Adipose tissue (tissue), 3 donors: ENCODE data around the gene SHOC2. TPM values are rescaled to one million over a fixed set of nuclear protein-coding genes. Genes with fewer than 3 reads are reported as not detected.

ENCODE experiments used
- H3K27ac ChIP-seq: one replicate; pipeline ENCODE4 v1.5.1; 2013; ENCODE audit warnings: low read depth, low read length
- WGBS, 3 donors: extraction: QIAGEN DNeasy Blood & Tissue Kit; methylation state at CpG; one replicate each; pipeline ENCODE4 v1.1.7; 2013; 5-methylcytosine and 5-hydroxymethylcytosine counted together
- polyA plus RNA-seq, 3 donors: library from polyadenylated mRNA; stranded (reverse); fragments of 200-250 nt; gene quantifications; one replicate each; pipeline ENCODE4 v1.2.3, GENCODE V29; 2013
- donor health status: healthy with polysubstance abuse.
- donor health status: Bipolar disorder and iron deficiency.
- donor health status: healthy.

SHOC2 gene
- polyA plus RNA-seq, 3 donors: 10.3 to 28.5 (median 28.3) TPM

DNA sequence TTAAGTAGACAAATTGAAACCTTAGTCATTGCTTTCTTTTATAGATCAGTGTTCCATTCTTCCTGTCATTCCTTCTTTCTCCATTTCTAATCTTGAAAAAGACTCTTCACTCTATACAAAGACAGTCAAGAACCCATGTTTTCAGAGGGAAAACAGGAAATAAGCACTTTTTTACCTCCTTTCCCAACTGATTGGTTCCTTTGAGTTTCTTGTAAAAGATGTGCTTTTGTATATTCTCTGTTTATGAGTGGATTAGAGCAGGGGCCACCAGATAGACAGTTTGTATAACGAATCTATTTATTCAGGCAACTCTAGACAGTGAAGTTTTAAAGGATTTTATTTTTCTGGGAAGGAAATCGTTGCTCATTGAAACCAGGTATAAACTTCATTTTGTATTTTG is 49.8 kb downstream of the SHOC2 start:
- 90 to 96% (median 93%) methylated on average over 2 of the region's 2 CpGs for WGBS, 3 donors
- H3K27ac ChIP-seq: no peak overlapping the region

DNA sequence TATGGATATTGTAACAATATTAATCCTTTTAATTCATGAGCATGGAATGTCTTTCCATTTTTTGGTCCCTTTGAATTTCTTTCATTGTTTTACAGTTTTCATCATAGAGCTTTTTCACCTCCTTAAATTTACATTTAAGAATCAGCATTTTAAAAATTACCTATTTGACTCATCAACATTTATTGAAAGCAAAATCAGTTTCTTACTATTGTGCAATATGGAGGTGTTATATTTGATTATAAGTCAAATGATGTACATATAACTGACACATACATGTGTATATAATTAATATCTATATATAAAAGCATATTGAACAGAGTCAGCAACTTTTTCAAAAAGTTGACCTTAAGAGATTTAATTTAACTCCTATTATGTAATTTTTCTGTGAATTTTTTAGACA is 52.2 kb downstream of the SHOC2 start:
- H3K27ac ChIP-seq: no peak overlapping the region

DNA sequence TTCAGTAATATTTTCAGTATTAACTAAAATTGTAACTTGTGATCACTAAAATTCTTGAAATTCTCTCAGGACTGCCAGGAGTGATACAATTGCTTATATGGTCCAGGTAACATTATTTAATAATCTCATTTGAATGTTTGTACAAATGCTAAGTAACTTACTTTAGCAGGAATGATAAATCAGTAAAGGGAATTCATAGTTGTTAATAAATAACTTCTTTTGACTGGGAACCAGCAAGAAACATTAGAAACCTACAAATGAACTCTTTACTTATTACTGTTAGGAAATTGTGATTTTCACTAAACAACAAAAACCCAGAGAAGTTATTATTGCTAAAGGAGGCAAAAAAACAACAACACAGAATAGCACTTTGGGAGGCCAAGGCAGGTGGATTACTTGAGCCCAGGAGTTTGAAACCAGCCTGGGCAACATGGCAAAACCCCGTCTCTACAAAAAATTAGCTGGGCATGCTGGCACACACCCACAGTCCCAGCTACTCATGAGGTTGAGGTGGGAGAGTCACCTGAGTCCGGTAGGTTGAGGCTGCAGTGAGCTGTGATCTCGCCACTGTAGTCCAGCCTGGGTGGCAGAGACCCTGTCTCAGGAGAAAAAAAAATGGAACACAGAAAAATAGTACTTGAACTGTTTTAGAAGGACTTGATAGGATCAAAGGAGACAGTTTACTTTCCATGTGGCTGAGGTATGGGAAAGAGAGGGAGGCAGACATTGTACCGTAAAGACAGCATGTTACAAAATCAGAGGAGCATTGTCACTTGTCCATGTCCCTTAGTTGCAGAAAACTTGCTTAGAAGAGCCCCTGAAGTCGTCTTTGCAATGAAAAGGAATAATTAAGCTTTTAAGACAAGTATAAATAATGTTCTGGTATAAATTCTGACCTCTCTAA is 53.1 kb downstream of the SHOC2 start:
- WGBS, 3 donors: 41 to 90% (median 90%) methylated on average over 5 of the region's 5 CpGs

DNA sequence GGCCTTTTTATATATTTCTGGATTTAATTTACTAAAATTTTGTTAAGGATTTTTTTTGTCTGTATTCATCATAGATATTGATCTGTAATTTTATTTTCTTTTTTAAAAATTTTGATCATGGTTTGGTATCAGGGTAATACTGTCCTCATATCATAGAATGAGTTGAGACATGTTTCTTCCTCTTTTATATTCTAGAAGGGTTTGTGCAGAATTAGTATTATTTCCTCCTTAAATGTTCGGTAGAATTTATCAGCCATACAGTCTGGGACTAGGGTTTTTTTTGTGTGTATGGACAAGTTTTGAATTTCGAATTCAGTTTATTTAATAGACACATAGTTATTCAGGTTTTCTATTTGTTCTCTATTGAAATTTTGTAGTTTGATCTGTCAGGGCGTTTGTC is 54.0 kb downstream of the SHOC2 start:
- 62 to 84% (median 74%) methylated on average over 3 of the region's 3 CpGs for WGBS, 3 donors
- H3K27ac ChIP-seq: no peak overlapping the region

More for the DNA sequence above, 53.1 kb downstream of the SHOC2 start:
- no peak overlapping the region for H3K27ac ChIP-seq

DNA sequence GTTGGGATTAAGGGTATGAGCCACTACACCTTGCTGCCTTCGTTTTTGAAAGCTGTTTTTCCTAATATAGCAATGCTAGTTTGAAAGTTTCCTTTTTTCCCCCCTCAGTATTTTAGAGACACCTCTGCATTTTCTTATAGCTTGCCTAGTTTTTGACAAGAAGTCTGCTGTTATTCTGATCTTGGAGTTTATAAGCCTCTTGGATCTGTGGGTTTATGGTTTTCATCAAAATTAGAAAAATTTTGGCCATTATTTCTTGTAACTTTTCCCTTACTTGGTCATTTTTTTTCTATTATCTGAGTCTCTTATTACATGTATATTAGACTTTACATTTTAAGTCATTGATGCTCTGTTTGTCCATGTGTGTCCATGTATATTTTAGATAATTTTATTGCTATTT is 57.2 kb downstream of the SHOC2 start:
- no peak overlapping the region for H3K27ac ChIP-seq
- 88 to 98% (median 97%) methylated on average over 1 of the region's 1 CpG for WGBS, 3 donors

DNA sequence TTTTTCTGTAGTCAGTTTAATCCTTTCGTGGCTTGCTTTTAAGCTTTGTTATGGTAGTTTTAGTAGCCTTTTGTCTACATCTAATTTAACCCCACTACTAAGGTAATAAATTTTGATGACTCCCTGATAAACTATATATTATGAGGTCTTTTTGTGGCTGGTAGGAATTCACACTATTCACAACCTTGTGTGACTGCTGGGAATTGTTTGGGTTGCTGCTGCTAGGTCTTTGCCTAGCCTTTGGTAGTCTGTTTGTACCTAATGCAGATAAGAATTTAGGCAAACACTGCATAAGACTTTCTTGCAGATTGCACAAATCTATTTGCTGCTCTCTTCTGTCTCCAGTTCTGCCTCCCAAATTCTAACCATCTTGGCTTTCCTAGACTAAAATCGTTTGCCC is 58.3 kb downstream of the SHOC2 start:
- WGBS, 3 donors: 66 to 89% (median 75%) methylated on average over 2 of the region's 2 CpGs
- no peak overlapping the region for H3K27ac ChIP-seq

DNA sequence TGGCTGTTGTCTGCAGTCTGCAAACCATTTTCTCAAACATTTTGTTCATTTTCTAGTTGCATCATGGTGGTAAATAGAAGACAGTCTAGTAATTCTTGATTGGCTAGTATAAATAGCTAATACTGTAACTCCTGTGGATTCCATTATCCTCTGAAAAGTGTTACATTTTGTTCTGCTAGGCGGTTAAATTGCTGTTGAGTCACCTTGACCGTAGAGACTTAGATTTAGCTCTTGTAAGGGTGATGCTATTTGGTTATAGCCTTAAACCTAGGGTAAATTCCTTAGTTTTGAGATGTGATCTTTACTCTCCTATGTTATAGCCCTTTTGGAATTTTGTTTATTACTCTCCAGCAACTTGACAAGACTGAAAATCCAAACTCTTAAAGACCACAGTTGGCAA is 58.8 kb downstream of the SHOC2 start:
- 96 to 98% (median 97%) methylated on average over 2 of the region's 2 CpGs for WGBS, 3 donors

DNA sequence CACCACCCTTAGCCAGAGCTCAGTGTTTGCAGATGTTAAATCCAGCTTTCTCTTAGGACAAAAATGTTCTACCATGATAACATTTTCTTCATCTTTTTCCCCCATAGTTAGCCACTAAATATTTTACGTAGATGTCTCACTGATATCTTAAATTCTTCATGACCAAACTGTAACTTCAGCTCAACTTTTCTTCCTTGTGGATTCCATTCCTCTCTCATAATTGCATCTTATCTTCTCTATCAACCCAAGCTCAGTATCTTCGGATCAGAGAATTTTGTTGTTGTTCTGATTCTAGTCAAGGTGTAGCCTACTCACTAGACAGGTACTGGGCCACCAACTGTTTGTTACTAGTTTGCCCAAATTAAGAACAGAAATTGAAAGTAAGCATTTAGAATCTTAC is 60.2 kb downstream of the SHOC2 start:
- WGBS, 3 donors: 93 to 97% (median 97%) methylated on average over 2 of the region's 2 CpGs
- H3K27ac ChIP-seq: no peak overlapping the region

More for the DNA sequence above, 58.8 kb downstream of the SHOC2 start:
- no peak overlapping the region for H3K27ac ChIP-seq

DNA sequence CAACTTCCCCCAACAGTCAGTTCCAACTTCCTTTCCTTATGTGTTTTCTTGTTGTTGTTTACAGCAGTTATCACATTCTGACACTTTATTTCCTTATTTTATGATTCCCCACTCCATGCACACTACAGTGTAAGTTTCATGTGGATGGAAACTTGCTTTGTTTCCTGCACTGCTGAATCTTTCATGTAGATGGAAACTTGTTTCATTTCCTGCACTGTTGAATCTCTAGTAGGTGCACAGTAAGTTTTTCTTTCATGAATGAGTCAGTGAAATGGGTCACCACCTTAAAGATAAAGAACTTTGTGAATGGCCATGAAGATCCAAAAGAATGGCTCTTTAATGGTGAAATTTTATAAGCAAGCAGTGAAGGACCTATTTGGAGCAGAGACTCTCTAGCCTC is 61.4 kb downstream of the SHOC2 start:
- no peak overlapping the region for H3K27ac ChIP-seq

DNA sequence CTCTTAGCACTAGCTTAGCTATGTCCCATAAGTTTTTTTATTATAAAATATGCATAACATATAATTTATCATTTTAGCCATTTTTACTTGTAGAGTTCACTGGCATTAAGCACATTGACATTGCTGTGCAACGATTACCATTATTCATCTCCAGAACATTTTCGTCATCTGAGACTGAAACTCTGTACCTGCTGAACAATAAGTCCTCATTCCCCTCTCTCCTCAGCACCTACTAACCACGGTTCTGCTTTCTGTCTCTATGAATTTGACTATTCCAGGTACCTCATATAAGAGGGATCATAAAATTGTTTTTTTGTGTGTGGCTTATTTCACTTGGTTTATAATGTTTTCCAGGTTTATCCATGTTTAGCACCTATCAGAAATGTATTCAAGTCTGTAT is 64.1 kb downstream of the SHOC2 start:
- 91 to 92% (median 91%) methylated on average over 3 of the region's 3 CpGs for WGBS, 3 donors
- no peak overlapping the region for H3K27ac ChIP-seq

DNA sequence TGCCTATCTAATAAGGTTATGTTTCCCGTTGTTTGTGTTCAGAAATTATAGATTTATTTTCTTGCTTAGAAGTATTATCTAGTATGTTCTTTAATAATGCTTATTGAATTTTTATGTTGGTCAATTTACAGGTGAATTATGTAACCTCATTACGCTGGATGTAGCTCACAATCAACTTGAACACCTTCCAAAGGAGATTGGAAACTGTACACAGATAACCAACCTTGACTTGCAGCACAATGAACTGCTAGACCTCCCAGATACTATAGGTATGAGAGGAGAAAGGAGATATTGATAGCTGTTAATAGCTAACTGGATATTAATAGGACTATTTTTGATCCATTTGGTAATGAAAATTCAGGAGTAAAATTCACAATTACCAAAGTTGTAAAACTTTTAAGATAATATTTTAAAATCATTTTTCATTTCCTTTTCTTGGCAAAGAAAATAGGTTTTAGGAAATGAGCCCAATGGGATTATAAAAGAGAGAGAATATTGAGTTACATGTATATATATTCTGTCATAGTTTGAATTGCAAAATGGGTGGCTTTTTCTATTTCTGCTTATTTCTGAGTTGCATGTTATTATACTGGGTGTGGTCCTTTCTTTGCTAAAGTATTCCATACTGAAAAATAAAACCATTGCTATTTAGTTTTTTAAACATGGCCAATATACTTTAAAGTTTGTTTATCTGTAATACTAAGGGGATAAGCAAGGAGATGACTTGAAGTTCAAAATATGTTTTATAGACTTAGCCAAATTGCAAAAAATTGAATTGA is 66.3 kb downstream of the SHOC2 start:
- WGBS, 3 donors: 36 to 86% (median 83%) methylated on average over 2 of the region's 2 CpGs
- H3K27ac ChIP-seq: no peak overlapping the region

DNA sequence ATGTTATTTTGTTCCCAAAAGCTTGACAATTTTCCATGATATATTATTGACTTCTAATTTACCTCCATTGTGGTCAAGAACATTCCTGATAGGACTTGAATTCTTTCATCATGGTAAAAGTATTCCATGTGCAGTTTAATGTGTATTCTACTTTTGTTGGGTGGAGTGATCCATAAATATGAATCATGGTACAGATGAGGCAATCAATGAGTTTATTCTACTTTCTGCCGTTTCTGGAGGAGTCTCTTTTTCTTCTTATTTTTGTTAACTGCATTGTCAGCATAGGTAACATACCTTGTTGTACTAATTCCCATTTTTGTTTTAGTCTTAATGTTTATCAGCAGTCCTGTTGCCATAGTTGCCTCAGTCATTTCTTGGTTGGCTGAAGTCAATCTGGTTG is 69.6 kb downstream of the SHOC2 start:
- WGBS, 3 donors: 67 to 96% (median 89%) methylated on average over 1 of the region's 1 CpG

DNA sequence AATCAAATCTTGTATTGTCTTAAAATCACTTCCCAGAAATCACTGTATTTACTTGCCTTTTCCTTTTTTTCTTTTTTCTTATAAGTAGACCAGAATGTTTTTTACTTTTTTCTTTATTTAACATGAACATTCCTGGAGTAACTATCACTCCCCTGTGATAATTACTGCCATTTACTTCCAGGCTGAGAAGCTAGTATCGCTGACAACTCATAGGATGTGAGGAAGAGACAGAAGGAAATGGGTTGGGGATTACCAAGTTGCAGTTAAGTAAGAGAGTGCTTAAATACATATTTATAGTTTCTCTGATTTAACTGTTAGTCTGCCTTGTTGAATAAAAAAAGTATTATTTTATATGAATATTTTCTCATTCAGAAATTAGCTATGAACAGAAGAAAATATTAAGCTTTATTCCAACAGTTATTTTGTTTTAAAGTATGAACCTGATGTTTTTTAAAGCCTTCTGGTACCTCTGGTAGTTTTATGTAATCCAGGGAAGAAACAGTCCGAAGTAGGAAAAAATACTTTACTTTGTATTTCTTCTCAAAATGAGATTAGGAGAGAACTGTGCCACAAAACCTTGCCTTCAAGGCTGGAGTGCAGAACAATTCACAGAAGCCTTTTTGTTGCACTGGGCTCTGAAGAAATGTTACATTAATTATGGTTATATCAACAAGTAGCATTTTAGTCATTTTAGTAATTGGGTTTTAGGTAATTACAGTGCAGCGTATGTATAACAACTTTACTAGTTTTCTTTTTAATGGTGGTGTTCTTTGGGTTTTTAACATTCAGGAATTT is 72.8 kb downstream of the SHOC2 start:
- H3K27ac ChIP-seq: no peak overlapping the region
- WGBS, 3 donors: 75 to 90% (median 88%) methylated on average over 3 of the region's 3 CpGs

More for the DNA sequence above, 69.6 kb downstream of the SHOC2 start:
- no peak overlapping the region for H3K27ac ChIP-seq

DNA sequence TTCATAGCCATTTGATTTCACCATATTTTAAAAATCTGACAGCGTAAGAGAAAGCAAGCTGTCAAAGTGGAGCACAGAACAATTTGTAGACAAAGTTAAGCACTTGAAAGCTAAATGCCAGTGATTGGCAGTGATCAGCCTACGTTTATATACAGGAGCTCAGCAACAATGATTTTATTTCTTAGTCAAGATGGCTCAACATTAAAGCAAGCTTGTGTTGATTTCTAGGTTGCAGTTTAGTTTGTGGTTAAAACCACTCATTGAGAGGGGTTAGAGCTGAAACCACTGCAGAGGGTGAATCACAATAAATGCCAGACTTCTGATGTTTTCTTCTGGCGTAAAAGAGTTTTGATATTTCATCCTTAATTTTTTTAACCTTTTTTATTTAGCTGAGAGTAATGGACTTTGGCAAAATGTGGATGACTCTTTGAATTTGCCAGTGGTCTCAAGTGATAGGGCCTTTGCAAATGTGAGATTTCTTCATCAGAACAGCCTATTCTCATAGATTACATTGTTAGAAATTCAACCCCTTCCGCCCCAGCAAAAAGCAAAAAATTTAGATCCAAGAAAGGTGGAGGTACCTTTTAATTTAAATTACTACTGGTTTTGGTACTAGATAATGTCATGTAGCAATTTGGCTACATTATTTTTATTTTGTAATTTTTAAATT is 73.8 kb downstream of the SHOC2 start:
- H3K27ac ChIP-seq: no peak overlapping the region

DNA sequence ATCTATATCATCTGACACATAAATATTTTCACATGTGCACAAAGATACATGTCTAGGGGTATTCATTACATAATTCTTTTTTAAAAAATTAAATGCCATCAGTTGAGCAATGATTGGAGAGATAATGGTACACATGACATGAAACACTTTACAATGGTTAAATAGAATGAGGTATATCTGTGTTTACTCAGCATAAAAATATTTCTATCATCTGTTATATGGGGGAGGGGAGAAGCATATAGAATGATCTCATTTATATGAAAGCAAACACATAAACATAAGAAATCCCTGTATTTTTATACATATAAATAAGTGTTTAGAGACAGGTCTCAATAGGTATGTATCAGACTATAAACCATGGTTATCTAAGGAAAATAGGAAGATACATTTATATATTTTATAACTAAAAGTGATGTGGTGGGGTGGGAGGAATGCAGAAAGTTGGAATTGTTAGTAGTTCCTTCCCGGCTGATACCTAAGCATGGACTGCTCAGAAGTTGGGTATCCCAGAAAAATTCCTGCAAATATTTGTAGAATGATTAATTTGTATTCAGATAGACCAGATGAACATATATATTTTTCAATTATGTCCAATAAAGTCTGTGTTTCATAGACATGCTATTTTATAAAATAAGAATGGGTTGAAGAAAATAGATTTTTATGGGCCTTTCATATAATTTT is 75.1 kb downstream of the SHOC2 start:
- no peak overlapping the region for H3K27ac ChIP-seq
- 97 to 100% (median 97%) methylated on average over 1 of the region's 1 CpG for WGBS, 3 donors

More for the DNA sequence above, 73.8 kb downstream of the SHOC2 start:
- 76 to 87% (median 76%) methylated on average over 4 of the region's 4 CpGs for WGBS, 3 donors

DNA sequence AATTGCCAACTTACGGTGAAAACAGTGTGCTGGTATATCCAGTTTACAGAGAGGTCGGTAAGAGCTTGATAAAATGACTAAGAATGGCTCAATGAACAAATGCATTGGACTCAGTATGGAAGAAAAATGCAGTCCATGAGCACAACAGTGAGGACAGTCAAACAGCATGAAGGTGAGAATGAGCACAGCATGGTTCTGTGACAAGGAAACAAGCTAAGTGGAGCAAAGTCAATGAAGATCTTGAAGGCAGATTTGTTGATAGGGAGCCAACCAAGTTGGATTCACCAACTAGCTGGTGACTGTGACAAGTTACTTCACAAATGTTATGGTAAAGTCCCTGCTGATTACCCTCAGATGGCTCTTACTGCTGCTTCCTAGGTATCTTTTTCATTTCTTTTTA is 75.9 kb downstream of the SHOC2 start:
- H3K27ac ChIP-seq: no peak overlapping the region
- 34 to 90% (median 81%) methylated on average over 2 of the region's 2 CpGs for WGBS, 3 donors

DNA sequence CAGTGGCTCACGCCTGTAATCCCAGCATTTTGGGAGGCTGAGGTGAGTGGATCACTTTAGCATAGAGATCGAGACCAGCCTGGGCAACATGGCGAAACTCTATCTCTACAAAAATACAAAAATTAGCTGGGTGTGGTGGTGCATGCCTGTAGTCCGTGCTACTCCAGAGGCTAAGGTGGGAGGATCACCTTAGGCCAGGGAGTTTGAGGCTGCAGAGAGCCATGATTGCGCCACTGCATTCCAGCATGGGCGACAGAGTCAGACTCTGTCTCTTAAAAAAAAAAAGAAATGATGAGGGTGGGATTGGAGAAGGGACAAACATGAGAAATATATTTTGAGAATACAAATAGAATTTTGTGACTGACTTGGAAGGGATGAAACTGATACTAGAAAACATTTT is 76.9 kb downstream of the SHOC2 start:
- WGBS, 3 donors: 94 to 97% (median 95%) methylated on average over 6 of the region's 6 CpGs

DNA sequence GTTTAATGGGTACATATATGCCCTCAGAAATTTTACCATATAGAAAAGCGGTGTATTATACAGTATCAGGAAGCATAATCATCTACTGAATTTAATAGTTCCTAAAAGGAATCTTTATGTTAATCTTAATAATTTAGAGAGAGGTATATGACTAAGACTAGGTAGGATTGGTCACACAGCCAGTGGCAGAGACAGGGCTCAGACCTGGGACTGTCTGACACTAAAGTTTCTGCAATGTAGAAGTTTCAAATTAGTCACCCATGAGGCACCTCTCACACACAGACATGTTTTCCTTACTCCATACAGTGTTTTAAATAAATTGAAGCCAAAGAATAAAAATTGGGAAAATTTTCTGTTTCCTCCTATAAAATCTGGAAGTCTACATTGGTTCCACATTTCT is 84.6 kb downstream of the SHOC2 start:
- WGBS, 3 donors: 98 to 100% (median 99%) methylated on average over 1 of the region's 1 CpG
- no peak overlapping the region for H3K27ac ChIP-seq

More for the DNA sequence above, 76.9 kb downstream of the SHOC2 start:
- H3K27ac ChIP-seq: no peak overlapping the region
